Subcutaneous adipose tissue (tissue), 4 donors: ENCODE data around the gene KLHL25. TPM values are rescaled to one million over a fixed set of nuclear protein-coding genes. Genes with fewer than 3 reads are reported as not detected.

Source experiments
- CTCF ChIP-seq: fragments of 450-650 bp; IDR thresholded peaks from one replicate; pipeline ENCODE4 v1.5.1; 2016; ENCODE audit warnings: low read depth, mild to moderate bottlenecking, control low read depth, antibody characterized with exemption, moderate library complexity
- total RNA-seq, 4 donors: library from RNA; depleted of rRNA; stranded (reverse); fragments of >200 nt; gene quantifications; one replicate each; pipeline ENCODE4 v1.1.0, GENCODE V29; 2016

The KLHL25 gene
- total RNA-seq, 4 donors from 2014 or later: 8.5 to 61.2 (median 12.0) TPM

- no peak for TF ChIP-seq CTCF
These were observed 16.5 kb downstream of the KLHL25 start for GRCh38 chr15:85778107-85778776.

GRCh38 chr15:85777250-85778106 is 17.2 kb downstream of the KLHL25 start:
- TF ChIP-seq CTCF: no peak

- TF ChIP-seq CTCF: no peak
These were observed 20.8 kb downstream of the KLHL25 start for GRCh38 chr15:85773970-85774369.

- no peak for TF ChIP-seq CTCF
These were observed 21.5 kb downstream of the KLHL25 start for GRCh38 chr15:85773249-85773648.

- no peak for TF ChIP-seq CTCF
These were observed 22.1 kb downstream of the KLHL25 start for GRCh38 chr15:85772668-85773067.

- TF ChIP-seq CTCF: no peak
These were observed 22.8 kb downstream of the KLHL25 start for GRCh38 chr15:85771781-85772445.

GRCh38 chr15:85771271-85771670 is 23.5 kb downstream of the KLHL25 start:
- TF ChIP-seq CTCF: no peak
